ENCODE measurements around the gene OR10J5.
A peak's percentile ranks its signal among the peaks of the same experiment; 100 is the strongest.
"Not testable (repeated sequence)": the region's sequence is repeated elsewhere in the genome, so short reads cannot be mapped to it uniquely, and the experiment has no call there.

The OR10J5 gene, protein sequence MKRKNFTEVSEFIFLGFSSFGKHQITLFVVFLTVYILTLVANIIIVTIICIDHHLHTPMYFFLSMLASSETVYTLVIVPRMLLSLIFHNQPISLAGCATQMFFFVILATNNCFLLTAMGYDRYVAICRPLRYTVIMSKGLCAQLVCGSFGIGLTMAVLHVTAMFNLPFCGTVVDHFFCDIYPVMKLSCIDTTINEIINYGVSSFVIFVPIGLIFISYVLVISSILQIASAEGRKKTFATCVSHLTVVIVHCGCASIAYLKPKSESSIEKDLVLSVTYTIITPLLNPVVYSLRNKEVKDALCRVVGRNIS

DNA sequence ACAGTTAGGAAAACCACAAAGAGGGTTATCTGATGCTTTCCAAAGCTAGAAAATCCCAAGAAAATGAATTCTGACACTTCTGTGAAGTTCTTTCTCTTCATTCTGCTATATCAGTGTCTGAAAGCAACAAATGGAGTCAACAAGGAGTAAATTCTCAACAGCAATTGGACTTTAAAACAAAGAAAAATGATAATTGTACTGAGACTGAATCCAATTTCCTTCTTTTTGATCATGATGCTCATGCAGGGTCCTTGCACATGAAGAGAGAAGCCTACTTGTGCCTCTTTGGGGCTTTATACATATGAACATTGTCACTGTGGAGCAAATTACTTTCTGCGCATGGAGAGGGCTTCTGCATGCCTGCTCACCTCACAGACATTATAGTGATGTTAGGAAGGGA lies at the start of gene OR10J5:
Gene OR10J5, minus strand, starts transcription at position 101 of the 400 bp plus-strand sequence. Its CDS starts 0 bp downstream, at position 101.
- DNase-seq: no peak

DNA sequence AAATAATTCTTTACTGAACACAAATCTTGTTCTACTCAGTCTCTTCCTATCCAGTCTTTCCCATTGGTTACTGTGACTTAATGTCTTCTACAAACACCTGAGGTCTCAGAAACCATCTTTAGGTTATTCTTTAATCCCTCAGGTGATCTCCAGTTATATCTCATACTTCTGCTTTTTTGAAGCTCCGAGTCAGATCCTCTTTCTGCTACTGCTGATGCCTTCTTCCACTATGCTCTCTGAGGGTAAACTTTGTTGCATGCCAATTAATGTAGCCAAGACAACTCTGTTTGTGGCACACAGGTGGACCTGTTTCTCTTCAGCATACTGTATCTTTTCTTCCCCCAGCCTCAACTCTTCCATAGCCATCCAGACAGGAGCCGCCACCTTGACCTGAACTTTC lies 48.7 kb upstream of the OR10J5 start:
- DNase-seq: no peak

DNA sequence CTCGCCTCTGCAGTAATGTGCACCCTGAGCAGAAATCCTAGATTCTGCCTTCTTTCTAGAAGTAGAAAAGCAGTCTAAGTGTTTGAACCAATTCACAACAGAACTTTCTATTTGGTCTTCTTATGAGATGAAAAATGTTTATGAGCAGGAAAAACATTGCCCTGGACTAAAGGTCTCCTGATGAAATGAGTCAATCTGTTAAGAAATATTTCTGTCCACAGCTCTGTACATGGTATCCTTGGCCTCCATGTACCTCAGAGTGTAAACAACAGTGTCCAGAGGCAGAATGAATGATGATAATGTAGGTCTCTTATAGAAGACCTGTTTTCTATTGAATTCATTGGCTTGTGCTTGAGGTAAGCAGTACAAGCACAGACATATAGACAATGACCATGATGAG lies 45.6 kb upstream of the OR10J5 start:
- DNase-seq: no peak

DNA sequence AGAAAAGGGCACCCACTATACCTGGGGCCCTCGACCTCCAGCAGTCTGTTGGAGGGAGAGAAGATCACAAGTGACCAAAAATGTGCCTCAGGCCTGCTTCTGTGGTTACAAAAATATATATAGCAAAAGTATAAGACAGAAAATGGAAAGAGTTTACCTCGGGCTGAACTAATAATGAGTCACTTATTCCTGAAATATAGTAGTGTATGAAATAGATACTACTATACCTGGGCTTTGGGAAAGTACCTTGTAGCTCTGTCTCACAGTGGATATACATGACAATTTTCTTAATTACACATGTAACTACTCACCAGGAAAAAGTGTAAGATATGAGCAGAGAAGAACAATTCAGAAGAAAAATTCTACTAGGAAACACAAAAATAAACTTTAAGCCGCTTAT lies 44.5 kb upstream of the OR10J5 start:
- DNase-seq: no peak

DNA sequence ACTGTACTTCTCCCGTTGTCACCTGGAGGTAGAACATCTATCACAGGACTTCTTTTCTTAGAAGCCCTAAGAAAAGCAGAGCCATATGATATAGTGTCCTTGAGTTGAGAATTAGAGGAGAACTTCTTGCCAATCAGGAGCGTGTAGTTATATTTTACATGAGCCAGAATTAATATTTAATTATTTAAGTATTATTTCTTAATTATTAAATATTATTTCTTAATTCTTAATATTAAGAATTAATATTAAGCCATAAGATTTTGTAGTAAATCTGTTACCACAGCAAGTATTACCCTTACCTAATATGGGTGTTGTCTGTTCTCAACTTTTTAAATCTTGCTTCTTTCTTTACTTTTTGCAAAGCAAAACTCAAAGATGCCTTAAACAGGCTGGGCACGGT lies 41.6 kb upstream of the OR10J5 start:
- no peak for DNase-seq

DNA sequence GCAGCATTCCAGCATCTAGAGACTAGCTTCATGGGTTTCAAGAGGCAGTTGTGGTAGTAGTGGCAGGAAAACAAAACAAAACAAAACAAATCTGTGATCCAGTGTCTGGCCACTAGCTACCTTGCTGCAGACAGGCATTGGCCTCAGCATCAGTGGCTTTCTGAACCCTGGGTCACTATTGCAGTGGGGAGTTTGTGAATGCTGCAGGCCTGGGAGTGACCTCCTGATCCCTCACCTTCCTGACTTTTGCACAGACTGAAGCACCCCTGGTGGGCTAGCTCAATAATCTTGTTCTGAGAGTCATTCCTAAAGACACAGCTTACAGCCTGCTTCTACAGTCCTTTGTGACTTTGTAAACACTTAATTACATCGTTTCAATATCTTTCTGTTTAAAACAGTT lies 26.9 kb upstream of the OR10J5 start:
- no peak for DNase-seq

DNA sequence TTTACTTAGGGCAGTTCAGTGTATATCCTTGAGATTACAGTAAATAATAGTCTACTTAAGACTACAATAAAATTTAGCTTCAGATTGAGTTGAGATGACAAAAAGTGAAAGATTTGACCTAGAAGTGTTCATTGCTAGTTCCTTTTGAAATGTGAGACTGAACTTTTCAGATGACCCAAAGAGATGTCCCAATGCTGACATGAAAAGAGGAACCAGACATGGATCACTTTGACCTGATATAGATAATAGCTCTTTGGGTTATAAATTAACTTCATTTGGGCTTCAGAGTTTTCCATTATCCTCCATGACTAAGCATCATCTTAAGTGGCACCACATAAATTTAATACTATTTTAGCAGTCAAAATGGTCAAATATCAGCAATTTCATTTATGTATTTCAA lies 25.7 kb upstream of the OR10J5 start:
- DNase-seq: no peak

DNA sequence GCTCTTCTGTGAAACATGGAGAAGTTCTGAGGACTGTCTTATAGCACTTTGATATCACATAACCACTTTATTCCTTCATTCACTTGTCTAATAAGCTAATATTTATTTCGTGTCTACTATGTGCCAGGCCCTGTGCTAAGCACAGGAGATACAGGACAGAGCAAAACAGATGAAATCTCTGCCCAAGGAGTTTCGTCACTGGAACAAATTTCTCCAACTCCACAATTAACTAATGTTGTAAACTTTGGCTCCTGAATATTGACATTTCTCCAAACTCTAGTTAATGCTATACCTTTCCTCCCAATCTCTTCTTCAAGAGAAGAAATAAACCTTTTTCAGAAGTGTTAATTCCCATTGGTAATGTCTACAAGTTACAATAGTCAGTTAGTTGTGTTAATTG lies 24.8 kb upstream of the OR10J5 start:
- no peak for DNase-seq

DNA sequence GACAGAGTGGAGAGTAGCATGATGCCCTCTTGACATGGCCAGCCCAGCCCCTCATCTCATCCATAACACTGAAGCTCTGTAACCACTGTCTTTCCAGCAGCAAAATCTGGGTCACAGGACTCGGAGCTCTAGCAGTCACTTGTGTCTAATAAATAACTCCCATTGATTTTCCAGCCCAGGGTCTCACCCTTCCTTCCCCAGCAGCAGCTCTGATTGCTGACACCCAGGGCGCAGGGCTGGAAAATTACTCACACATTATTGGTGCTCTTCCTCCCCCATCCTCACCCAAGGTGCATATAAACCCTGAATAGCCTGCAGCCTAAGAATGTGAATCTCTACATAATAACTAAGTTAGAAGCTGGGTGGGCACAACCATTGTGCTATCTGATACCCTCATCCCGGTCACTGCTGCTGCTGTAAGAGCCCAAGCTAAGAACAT lies 21.1 kb upstream of the OR10J5 start:
- peak; percentile 66 for DNase-seq

DNA sequence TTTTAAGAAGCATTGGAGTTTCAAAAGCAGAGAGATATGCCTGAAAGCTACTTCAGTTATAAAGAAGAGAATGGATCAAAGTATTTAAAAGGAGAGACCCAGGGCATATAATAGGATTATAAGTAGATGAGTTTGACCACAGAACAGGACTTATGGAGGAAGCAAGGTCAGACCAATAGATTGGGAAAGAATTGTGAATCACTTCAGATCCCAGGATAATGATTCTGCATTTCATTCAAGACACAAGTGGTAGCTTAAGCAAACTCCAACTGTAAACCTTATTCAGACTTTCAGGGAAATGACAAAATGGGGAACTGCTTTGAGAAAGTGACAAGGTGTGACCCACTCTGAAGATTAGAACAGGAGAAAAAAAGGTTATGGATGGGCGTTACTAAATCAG lies 18.9 kb upstream of the OR10J5 start:
- DNase-seq: no peak

DNA sequence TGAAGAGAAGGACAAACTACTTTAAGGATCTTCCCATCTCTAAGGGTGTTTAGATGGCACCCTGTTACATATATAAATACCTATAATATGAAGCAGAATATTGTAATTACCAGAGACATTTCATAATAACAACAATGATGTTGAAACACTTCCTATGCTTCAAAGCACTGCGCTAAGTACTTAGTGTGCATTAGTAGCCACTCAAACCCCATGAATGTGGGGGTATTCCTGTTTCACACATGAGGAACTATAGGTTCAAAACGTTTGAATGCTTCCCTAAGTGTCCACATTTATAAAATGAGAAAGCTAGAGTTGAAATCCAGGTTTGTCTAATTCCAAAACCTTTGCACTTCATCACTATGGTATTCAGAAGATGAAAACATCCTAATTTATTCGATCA lies 18.5 kb upstream of the OR10J5 start:
- no peak for DNase-seq

DNA sequence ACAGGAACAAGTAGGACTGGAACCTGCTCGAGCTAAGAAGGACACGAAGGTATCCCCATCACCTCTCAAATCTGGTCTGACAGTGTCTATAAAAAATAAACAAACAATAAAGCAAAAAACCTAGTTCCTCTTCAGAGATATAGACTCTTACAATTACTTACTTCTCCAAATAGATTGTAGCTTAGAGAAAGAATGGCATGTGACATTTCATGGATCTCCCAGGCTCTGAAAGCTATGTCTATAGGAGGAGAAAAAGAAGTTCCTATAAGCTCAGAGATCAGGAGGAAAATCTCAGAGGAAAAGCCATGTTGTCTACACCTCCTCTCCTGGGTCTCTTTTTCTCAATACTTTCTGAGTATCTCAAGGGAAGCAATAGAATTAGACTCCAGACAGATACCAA lies 12.3 kb upstream of the OR10J5 start:
- no peak for DNase-seq

DNA sequence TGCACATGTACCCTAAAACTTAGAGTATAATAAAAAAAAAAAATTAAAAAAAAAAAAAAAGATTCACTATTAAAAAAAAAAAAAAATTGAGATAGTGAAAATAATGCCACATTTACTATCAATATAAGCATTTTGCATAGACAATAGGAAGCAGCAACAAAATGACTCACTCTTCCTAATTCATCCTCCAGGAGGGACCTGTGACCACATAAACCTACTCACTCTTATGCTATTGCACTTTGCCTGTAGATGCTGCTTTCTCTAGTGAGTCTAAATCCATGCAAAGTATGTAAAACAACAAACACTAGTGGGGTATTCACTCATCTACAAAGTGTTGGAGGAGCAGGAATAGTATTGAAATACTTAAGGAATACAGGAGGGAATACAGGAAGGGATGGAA lies 2.9 kb downstream of the OR10J5 start:
- DNase-seq: no peak

DNA sequence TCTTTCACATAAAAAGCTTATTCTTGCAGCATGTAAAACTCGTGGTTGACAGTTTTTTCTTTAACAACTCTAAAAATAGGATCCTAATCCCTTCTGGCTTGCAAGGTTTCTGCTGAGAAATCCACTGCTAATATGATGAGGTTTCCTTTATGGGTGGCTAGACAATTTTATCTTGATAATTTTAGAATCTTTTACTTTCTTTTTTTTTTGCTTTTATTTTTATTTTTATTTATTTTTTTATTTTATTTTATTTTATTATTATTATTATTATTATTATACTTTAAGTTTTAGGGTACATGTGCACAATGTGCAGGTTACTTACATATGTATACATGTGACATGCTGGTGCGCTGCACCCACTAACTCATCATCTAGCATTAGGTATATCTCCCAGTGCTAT lies 11.0 kb downstream of the OR10J5 start:
- not testable (repeated sequence) for DNase-seq

DNA sequence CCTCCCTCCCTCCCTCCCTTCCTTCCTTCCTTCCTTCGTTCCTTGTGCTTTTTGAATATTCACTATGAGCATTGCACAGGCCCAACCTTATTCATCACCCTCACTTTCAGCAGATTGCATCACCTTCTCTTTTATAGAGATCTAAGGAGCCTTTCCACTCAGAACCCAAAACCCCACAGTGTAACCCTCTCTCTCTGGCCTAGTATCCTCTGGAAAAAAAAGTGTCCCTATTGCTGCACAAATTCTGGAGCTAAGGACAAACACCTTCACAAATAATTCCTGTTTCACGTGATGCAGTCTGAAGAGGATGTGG lies 25.6 kb downstream of the OR10J5 start:
- no peak for DNase-seq

DNA sequence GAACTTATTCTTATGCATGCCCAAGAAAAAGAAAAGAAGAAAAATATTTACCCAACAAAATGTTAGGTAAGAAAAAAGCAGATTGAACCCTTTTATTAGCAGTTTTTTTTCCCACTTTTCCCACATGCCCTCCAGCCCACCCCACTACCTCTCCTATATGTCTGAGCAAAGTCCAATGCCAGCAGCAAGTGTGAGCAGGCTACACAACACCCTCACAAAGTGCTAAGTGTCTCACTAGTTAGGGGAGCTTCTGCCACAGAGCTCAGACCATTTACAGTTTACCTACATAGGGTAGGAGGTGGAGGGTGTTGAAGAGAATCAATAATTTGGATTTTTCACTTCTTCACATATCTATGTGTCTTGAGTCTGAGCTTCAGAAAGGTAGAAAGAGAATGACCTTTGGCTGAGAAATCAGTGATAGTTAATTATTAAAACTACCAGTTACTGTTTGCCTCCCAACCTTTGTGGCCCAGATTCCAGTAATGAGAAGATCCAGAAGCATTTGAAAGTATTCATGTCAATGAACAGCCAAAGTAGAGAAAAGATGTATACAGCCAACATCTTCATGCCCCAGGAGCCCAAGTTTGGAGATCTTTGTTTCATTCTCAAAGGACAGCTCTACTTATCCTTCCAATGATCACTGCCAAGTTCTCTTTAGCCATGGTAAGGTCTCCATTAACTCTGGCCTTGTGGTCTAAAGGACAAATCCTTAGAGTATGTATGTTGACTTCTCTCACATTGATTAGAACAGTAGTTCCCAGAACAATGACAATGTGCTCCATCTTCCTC lies 26.2 kb downstream of the OR10J5 start:
- no peak for DNase-seq

DNA sequence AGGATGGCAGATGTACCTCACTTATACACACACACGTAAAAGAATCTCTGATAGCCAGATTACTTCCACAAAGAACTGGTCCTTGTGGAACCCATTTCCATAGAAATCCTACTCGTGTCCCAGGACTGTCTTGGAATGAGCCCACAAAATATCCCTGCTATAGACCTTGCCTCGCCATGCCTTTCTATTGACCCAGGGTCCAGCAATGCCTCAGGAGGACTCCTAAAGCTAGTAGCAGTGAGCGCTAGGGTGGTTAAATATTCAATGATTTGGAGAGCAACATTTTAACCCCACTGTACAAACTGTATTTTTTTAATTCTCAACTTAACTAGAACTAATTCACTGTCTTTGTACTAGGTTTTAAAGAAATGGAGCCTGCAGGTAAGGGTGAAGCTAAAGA lies 26.9 kb downstream of the OR10J5 start:
- DNase-seq: no peak

DNA sequence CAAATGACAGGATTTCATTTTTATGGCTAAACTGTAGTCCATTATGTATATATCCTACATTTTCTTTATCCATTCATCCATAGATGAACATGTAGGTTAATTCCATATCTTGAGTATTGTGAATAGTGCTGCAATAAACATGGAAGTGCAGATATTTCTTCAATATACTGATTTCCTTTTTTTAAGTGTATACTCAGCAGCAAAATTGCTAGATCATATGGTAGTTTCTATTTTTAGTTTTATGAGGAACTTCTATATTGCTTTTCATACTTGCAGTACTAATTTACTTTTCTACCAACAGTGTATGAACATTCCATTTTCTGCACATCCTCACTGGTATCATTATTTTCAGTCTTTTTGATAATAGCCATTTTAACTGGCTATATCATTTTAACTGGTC lies 30.1 kb downstream of the OR10J5 start:
- no peak for DNase-seq

DNA sequence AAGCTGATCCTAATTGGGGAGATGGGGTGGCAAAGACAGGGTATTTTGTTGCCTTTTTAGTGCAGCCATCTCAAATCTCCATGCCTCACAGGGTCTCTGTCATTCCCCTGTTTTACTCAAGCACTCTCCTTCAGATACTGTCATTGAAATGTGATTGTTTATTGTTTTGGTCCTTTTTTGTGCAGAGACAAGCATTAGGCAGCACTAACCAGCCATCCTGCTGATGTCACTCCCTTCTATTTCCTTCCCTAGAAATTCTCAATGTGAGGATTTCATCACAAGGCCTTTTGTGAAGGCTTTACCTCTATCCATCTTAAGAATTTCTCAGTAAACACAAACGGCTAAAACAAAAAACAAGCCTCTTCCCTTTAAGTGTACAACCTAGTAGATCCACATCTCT lies 34.7 kb downstream of the OR10J5 start:
- DNase-seq: no peak

DNA sequence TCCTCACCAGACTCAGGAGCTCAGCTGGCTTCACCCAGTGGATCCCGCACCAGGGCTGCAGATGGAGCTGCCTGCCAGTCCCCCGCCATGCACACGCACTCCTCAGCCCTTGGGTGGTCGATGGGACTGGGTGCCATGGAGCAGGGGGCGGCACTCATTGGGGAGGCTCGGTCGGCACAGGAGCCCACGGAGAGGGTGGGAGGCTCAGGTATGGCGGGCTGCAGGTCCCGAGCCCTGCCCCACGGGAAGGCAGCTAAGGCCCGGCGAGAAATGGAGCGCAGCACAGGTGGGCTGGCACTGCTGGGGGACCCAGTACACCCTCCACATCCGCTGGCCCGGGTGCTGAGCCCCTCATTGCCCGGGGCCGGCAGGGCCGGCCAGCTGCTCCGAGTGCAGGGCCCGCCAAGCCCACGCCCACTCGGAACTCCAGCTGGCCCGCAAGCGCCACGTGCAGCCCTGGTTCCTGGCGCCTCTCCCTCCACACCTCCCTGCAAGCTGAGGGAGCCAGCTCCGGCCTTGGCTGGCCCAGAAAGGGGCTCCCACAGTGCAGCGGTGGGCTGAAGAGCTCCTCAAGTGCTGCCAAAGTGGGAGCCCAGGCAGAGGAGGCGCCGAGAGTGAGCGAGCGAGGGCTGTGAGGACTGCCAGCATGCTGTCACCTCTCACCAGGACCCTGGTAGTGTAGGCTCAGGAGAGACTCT lies 41.1 kb downstream of the OR10J5 start:
- not testable (repeated sequence) for DNase-seq

DNA sequence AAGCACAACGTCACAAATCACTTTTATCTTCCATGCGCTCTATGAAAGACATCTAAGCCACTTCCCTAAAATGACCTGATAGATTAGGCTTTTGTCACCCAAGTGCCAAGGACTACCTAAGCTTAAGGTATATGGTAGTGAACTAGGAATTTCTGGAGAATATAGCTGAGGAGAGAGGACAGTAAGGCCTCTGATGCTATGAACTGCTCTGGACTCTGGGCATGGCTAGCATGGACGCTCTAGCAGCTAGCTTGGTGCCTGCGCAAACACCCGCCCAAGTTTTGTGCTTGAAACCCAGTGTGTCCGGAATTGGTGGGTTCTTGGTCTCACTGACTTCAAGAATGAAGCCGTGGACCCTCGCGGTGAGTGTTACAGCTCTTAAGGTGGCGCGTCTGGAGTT lies 42.5 kb downstream of the OR10J5 start:
- DNase-seq: no peak

DNA sequence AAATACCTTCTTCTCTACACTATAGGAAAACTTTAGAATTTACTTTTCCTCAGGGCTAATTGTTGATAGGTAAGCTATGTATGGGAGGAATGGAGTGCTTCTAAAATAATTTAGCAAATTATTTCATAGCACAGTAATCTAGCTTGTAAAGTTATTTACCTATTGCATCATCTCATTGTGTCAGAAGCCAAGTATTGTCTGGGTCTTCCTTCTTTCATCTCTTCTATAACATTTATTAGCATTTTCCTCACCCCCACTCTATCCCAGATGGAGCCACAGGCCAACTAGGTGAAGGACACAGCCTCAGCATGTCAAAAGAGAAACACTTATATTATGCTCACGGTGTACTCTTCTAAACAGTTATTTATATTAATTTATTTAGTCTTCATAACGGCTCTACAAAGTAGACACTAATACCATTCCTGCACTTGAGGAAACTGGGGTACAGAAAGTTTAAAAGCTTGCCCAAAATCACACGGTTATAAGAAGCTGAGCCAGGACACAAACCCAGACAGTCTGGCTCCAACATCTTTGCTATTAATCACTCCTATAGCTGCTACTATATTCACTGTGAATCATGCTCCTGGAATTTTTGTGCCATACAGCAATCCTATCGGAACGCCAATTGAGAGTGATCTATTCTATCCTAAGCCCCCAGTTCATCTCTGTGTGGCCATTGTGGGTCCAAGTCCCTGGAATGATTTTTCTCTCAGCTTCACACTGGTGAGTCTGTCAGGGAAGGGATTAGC lies 43.1 kb downstream of the OR10J5 start:
- DNase-seq: no peak

Data from eye (tissue), 1 donor.